ENCODE measurements around the gene KCNJ5.

KCNJ5 gene

DNA sequence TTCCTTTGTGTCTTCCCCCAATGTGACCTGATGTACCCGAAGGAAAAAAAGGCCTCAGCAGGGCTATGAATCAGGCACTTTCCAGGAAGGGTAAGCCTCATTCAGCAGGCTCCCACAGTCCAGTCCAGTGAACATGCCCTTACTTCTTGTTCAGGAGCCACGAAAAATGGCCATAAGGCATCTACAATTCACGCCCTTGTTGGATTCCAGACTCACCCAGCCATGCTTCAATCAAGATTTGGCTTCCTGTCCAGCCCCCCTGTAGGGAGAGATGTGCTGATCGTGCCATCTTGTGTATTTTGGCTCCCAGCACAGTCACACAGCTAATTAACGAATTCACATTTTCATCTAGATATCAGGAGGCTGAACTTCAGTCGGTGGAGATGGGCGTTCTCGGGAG, 9.9 kb upstream of the KCNJ5 start:
- no peak for TF ChIP-seq ZNF274 (IDR thresholded peaks at IDR 0.05; ENCODE audit: low read depth, low read length)
- H3K4me3 ChIP-seq (ENCODE audit: low read length): no peak overlapping the region

DNA sequence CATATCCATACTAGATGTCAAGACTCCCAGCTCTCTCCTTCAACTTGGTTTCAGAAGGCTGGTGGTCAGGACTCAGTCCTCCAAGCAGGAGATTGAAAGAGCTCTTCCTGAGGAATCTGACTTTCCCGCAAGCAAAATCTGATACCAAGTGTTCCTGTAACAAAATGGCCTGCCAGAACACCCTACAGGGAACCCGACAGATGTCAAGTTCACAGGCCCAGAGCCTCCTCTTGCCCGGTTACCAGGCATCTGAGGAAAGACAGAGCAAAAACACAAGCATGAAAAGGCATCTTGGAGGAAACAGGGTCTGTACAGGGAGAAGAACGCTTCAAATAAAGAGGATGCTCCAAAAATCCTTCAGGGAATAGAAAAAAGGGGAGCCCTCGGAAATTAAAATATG, 8.7 kb upstream of the KCNJ5 start:
- no peak overlapping the region for H3K4me3 ChIP-seq (ENCODE audit: low read length)
- TF ChIP-seq ZNF274 (IDR thresholded peaks at IDR 0.05; ENCODE audit: low read depth, low read length): no peak

DNA sequence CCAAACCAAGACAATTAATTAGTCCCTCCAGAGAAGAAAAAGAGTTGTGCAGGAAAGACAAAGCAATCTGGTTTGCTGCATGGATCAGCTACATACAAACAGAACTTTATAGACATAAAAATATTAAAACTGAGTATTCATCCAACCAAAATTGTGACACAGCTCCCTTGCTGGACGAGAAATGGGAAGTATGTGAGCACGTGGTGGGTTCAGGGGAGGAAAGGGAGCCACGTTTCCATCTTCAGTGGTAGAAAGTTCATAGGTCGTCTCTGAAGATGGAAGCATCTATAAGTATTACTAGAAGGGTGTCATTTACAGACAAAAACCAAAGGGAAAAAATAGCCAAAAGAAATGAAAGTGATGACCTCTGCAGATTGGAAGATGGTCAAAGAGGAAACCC, 7.1 kb upstream of the KCNJ5 start:
- no peak for TF ChIP-seq ZNF274 (IDR thresholded peaks at IDR 0.05; ENCODE audit: low read depth, low read length)
- no peak overlapping the region for H3K4me3 ChIP-seq (ENCODE audit: low read length)

DNA sequence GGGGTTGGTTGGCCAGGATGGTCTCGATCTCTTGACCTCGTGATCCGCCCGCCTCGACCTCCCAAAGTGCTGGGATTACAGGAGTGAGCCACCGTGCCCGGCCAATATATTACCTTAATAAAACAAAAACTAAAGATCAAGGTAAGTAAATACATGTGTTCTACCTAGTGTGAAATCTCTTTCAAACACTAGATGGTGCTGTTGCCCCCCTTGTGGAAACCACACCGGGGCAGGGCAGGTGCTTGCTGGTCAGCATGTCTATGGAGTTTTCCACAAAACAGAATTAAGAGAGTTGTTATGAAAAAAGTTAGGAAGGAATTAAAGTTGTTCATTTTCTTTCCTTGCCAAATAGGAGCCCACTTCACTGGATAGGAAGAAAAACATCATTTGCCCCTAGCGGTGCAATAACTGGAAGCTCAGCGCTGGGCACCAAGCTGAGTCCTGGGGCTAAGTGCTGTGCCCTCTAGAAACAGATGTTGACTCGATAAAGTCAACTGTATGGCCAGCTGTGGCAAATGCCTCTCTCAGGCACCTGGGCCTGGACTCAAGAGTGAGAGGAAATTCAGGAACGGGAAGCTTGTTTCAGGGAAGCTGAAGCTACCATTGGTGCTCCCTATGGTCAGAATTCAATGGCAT, 6.3 kb upstream of the KCNJ5 start:
- H3K4me3 ChIP-seq (ENCODE audit: low read length): no peak overlapping the region
- TF ChIP-seq ZNF274 (IDR thresholded peaks at IDR 0.05; ENCODE audit: low read depth, low read length): no peak

DNA sequence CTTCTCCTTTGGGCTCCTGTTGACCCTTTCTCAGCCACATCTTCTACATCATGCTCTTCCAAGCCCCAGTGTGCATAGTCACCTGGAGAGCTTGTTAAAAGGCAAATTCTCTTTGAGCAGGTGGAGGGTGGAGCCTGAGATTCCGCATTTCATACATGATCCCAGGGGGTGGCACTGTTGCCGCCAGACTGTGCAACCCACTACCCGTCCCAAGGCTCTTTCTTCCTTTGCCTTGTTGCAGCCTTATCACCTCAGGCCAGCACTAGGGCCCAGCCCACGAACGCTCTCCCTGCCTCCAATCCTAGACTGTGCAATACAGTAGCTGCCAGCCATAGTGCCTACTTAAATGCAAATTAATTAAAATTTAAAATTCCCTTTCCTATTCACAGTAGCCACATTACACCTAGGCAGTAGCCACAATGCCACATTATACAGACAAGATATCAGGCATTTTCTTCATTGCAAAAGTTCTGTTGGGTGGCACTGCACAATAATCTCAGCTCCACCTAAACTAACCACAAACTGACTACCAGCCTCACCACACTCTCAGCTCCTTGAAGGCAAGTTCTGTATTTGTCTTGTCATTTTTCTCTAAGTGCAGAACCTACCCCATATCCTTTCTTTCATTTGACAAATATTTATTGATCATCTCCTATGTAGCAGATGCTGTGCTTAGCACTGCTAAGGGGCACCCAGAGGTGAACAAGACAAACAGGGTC, 4.6 kb upstream of the KCNJ5 start:
- H3K4me3 ChIP-seq (ENCODE audit: low read length): no peak overlapping the region
- TF ChIP-seq ZNF274 (IDR thresholded peaks at IDR 0.05; ENCODE audit: low read depth, low read length): no peak

DNA sequence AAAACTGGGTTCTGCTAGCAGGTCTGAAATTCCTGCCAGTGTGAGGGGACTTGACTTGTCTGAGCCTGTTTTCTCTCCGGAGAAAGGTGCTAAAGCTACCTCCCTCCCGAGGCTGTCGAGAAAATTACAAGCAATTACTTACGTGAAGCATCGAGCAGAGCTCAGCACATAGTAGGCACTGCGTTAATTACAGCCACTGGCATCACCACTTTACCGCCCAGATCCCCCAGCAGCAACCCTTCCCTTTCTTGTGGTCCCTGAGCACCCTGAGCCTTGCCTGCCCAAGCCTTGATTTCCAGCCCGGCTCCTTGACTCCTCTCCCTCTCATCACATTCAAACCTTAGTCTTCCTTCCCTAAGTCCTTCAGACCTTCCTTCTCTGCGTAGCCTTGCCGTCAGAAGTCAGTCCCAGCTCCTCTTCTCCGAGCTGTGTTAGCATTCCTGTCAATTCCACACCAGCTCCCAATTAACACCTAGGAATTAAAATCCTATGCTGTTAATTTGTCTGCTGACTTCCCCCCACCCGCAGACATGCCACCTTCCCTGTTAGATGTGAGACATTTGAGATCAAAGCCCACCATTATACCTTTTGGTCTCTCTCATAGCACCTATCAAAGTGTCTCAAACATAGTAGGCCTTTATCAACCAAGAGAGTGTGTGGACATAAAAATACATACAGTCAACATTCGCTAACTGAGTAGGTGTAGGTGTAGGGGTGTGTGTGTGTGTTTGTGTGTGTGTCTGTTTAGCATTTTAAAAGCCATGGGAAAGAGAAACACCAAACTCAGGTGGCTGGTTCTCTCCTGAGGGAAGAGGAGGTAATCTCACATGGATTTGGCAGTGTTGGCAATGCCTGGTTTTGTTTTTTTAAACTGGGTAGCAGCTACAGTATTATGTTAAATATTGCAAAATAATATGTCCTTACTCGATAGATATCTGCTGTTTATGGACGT, 2.8 kb upstream of the KCNJ5 start:
- H3K4me3 ChIP-seq (ENCODE audit: low read length): no peak overlapping the region
- TF ChIP-seq ZNF274 (IDR thresholded peaks at IDR 0.05; ENCODE audit: low read depth, low read length): no peak

DNA sequence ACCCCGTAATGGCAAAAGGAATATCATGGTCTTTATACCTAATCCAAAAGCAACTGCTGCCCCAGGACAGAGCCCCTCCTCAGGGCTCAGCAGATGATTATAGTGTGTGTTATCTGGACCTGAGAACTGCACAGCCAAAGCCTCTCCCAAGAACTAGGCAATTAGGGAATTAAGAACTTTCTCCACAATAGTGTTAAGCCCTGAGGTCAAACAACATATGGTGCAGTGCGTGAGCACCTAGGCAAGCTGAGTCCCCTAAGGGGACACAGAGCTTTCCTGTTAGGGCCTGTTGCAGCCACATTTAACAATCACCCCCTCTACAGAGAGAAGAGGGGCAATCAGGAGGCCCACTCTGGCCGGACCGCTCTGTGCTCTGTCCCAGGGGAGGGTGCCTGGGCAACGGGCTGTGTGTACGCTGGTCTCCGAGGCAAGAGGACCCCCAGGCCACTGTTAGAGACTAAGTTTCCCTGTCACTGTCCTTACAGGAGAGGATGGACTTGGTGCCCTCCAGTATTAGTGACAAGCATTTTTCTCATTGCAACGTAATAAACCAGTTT, 1.4 kb upstream of the KCNJ5 start:
- no peak for TF ChIP-seq ZNF274 (IDR thresholded peaks at IDR 0.05; ENCODE audit: low read depth, low read length)
- no peak overlapping the region for H3K4me3 ChIP-seq (ENCODE audit: low read length)

DNA sequence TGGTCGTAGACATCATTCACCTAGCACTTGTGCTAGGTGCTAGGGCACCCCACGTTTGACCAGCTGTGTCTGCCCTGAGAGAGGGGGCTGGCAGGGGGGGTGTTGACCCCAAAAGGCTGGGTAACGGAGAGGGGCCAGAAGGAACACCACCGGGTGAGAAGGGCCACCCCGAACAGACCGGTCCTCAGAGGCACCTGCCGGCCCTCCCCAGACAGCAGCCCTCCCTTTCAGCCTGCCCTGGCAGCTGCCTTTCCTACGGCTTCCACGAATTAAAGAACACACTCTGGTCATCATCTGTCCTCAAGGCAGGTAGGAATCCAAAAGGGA, 977 bp upstream of the KCNJ5 start:
- TF ChIP-seq ZNF274 (IDR thresholded peaks at IDR 0.05; ENCODE audit: low read depth, low read length): no peak
- H3K4me3 ChIP-seq (ENCODE audit: low read length): no peak overlapping the region

DNA sequence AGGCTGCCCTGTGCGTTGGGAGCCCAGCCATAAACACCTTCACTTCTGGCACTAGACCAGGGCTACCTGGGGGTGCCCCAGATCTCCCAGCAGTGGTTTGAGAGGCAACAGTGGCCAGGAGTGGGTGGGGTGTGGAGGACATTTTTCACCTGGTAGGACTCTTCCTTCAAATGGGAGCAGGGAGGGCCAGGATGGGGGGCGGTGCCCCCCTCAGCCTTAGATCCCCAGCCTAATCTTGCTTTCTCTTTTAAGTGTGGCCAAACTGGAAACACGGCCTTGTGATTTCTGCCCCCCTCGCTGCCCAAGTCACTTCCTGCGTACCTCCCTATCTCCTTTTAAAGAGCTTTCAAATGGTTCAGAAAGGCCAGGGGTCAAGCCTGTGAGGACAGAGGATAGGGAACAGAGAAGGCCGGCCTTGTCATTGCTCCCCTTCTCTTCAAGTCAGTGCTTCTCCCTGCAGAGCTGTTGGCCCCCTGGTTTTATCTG, 800 bp downstream of the KCNJ5 start:
- no peak for TF ChIP-seq ZNF274 (IDR thresholded peaks at IDR 0.05; ENCODE audit: low read depth, low read length)
- no peak overlapping the region for H3K4me3 ChIP-seq (ENCODE audit: low read length)

DNA sequence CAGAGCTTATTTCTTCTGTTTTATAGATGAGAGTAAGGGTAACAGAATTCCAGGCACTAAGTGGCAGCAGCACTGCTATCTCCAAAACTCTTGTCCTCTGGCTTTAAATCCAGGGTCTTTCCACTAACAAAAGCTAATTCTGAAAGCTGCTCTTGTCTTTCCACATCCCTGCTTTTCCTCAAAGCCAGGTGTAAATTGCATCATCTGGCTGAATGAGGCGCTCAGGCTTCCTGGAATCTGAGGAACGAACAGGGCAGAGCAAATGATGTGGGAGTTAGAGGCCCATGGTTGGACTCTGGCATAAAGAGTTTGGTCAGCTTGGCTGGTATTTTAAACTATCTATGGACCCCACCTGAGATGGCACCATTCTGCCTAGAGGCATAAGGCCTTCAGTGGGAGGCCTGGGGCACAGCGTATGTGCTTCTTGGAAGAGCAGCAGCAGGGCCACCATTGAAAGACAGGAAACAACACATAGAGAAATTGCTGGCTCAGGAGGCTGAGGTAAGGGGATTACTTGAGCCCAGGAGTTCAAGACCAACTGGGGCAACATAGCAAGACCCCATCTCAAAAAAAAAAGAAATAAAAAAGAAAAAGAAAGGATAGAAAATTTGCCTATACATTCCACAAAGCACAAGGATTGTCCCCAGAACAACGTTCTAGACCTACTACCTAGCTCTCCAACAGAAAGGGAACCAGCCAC, 1.9 kb downstream of the KCNJ5 start:
- no peak for TF ChIP-seq ZNF274 (IDR thresholded peaks at IDR 0.05; ENCODE audit: low read depth, low read length)

DNA sequence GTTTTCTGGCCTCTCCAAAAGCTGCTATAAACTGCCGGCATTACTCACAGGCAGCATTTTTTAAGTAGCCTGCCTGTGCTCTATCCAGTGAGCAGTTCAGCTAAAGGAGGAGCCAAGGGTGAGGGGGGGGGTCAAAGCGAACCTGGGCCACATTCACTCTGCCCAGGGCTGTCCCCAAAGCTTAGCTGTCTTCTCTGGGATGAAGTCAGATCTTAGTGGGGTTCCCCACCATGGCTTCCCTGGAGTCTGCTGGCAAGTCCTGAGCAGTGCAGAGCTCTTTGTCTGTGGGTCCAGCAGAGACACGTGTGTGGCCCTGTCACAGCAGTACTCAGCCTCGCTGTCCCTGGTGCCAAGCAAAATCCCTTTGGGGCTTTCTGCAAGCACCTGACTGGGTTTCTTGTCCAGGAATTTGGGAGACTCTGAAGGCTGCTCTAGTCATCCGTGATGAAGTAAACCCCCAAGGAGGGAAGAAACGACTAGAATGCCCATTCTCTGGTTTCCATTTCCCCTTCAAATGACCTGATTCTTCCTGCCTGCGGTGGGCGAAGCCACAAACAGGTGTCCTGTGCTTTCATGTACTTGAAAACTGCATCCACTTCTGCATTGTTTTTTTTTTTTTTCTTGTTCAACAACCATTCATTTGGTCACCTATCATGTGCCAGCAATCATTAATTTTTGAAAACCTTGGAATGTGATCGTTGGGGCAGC, 2.6 kb downstream of the KCNJ5 start:
- H3K4me3 ChIP-seq (ENCODE audit: low read length): no peak overlapping the region
- TF ChIP-seq ZNF274 (IDR thresholded peaks at IDR 0.05; ENCODE audit: low read depth, low read length): no peak

More for the DNA sequence above, 1.9 kb downstream of the KCNJ5 start:
- no peak overlapping the region for H3K4me3 ChIP-seq (ENCODE audit: low read length)

DNA sequence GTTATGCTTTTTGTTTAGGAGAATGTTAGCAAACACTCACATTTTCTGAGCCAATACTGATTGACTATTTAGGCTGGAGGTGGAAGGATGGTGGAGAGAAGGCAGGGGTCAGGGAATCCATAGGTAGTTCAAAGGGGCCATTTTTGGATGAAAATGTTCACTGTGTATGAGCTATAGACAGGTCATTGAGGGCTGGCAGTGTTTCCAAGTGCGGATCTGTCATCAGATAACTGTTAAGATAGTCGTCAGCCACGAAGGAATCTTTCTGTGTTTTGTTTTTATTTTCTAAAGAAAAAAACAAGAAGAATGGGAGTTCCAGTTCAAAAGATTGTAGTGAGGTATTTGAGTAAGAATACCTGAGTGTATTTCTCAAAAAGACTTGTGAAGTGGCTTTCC, 3.1 kb downstream of the KCNJ5 start:
- no peak overlapping the region for H3K4me3 ChIP-seq (ENCODE audit: low read length)
- TF ChIP-seq ZNF274 (IDR thresholded peaks at IDR 0.05; ENCODE audit: low read depth, low read length): no peak

DNA sequence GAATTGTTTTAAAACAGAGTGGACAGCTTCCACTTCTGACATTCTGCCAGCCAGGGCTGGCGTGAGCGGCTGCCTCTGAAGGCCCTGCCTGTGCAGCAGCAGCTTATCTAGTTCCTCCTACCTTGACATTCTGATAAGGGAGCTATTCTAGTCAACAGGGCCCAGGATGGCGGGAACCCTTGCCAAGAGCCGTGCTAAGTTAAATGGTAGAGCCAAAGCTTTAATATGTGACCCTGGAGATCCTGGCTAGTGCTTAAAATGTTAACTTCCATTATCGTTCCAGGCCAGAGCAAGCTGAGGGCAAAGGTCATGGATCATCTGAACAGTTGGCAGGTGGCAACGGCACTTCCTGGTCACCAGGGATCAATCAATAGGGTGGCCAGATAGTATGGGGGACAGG, 3.5 kb downstream of the KCNJ5 start:
- no peak overlapping the region for H3K4me3 ChIP-seq (ENCODE audit: low read length)
- no peak for TF ChIP-seq ZNF274 (IDR thresholded peaks at IDR 0.05; ENCODE audit: low read depth, low read length)

Measured in GM08714 (cell line).